ENCODE measurements around the gene TCF25.
"Not testable (repeated sequence)": the region's sequence is repeated elsewhere in the genome, so short reads cannot be mapped to it uniquely, and the experiment has no call there.

- not testable (repeated sequence) for TF ChIP-seq POLR2AphosphoS5 (IDR thresholded peaks at IDR 0.05; ENCODE audit: borderline replicate concordance, low read depth, low read length); EZH2 (IDR thresholded peaks at IDR 0.05); FOXP2 (optimal IDR thresholded peaks at IDR 0.05; ENCODE audit: control extremely low read depth, extremely low read length, insufficient read depth)
Measured at GRCh38 chr16:89834813-89835363, 38.5 kb upstream of the TCF25 start.

Data from SK-N-MC (cell line).